GM12872 (cell line): Measurements from ENCODE around the gene TULP3.

ENCODE experiments used
- TF ChIP-seq, protein P1 (sequence below): IDR thresholded peaks from 3 replicates; pipeline ENCODE4 v1.5.1; 2011; ENCODE audit warnings: low read depth, mild to moderate bottlenecking, low read length, moderate library complexity; ENCODE audit not compliant: insufficient read depth

Gene TULP3

DNA sequence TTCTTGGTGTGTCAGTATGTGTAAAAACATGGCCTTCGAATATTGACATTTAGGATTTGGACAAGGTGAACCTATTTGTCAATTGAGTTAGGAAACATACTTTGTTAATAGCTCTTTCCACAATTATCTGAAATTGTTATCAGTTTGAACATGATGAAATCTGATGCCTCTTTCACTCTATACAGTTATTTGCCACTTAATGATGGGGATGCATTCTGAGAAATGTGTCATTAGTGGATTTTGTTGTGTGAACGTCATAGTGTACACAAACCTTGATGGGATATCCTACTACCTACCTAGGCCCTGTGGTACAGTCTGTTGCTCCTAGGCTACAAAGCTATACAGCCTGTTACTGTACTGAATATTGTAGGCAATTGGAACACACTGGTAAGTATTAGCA is 4.8 kb downstream of the TULP3 start:
- TF ChIP-seq, protein P1, sequence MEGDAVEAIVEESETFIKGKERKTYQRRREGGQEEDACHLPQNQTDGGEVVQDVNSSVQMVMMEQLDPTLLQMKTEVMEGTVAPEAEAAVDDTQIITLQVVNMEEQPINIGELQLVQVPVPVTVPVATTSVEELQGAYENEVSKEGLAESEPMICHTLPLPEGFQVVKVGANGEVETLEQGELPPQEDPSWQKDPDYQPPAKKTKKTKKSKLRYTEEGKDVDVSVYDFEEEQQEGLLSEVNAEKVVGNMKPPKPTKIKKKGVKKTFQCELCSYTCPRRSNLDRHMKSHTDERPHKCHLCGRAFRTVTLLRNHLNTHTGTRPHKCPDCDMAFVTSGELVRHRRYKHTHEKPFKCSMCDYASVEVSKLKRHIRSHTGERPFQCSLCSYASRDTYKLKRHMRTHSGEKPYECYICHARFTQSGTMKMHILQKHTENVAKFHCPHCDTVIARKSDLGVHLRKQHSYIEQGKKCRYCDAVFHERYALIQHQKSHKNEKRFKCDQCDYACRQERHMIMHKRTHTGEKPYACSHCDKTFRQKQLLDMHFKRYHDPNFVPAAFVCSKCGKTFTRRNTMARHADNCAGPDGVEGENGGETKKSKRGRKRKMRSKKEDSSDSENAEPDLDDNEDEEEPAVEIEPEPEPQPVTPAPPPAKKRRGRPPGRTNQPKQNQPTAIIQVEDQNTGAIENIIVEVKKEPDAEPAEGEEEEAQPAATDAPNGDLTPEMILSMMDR: no peak

DNA sequence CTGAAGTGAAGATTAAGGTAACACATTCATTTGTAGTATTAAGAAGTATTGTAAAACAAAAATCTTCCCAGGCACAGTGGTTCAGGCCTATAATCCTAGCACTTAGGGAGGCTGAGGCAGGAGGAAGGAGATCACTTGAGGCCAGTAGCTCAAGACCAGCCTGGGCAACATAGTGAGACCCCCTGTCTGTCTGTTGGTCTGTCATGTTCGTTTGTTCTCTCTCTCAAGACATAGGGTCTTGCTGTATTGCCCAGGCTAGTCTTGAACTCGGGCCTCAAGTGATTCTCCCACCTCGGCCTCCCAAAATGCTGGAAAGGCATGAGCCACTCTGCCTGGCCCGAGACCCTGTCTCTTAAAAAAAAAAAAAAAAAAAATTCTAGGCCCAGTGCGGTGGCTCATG is 6.7 kb downstream of the TULP3 start:
- TF ChIP-seq, protein P1: no peak

DNA sequence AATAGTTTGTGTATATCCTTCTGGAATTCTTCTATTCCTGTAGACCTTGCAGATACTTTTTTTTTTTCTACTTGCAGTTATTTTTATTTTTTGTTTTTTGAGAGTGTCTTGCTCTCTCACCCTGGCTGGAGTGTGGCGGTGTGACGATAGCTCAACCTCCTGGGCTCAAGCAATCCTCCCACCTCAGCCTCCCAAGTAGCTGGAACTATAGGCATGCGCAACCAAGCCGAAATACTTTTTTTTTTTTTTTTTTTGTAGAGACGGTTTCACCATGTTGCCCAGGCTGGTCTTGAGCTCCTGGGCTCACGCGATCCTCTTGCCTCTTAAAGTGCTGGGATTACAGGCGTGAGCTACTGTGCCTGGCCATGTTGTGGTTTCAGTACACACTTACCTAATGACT is 10.0 kb downstream of the TULP3 start:
- TF ChIP-seq, protein P1: no peak

DNA sequence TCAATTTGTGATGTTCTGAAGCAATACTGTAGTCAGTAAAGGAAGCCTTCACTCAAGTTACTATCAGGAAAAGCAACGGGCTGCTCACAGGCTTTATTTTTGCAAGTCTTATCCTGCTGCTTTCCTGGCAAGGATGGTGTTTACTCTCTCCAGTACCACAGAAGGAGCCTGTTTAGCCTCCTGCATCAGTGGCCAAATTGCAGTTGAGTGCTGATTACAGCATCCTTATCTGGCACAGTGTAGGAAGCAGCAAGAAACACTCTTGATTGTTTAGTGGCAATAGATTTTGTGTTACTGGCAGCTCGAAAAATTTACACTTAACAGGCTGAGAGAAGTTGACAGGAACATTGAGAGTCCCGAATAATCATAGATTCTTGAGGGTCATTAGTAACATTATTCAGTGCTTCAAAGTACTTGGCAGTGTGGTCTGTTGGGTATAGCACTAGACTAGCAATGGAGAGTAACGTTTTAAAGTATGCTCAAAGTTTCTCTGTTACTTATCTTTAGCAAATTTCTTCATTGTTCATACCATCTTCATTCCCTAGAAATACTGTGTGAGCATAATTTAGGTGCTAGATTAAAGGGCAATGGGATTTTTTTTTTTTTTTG is 11.7 kb downstream of the TULP3 start:
- TF ChIP-seq, protein P1: no peak

DNA sequence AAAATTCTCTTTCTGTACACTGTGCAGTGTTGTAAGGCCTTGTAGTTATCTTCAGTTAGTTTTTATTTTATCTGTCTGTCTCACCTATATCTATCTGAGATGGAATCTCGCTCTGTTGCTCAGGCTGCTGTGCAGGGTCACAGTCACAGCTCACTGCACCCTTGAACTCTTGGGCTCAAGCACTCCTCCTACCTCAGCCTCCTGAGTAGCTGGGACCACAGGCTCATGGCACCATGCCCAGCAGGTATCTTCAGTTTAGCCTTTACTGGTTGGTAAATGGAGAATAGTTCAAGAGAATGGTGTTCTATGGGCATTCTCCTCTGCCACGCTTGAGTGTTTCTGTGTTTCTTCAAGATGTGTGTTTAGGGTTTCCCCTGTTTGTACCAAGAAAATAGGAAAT is 13.6 kb downstream of the TULP3 start:
- TF ChIP-seq, protein P1: no peak

DNA sequence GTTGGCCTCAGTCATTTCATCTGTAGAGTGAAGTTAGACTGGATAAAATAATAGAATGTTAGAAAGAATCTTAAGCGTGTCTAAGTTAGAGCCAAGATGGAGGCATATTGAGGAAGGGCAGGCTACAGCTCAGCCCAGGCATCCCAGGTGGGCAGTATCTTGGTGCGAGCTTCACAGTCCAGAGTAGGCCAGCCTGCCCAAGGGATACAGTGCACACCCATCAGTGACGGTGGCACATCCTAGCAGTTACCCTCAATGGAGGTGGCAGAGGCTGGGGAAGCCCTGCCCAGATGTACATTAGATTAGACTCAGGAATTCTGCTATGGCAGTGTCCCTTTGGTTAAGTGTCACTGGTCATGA is 21.5 kb downstream of the TULP3 start:
- TF ChIP-seq, protein P1: no peak

DNA sequence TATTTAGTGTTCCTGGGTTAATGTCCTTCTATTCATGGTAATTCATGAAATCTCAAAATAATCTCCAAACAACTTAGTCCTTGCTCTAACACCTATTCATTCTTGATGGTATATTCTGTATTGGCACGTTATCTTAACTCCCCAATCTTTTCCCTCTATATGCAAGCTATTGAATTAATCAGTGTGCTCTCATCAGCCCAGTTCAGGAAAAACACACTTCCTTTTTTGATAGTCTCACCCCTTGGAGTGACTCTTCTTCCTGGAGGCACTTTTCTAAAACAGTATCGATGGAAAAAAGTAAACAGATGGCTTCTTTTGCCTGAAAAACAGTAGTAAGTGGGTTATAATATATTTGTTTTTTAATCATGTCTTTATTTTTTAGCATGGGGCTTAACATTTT is 28.6 kb downstream of the TULP3 start:
- TF ChIP-seq, protein P1: no peak
